SK-N-SH (cell line): Measurements from ENCODE around the gene ETV6. TPM values are rescaled to one million over a fixed set of nuclear protein-coding genes. Genes with fewer than 3 reads are reported as not detected.

ENCODE experiments used
- CTCF ChIA-PET: fragments of 300-600, 350-600 bp; formaldehyde crosslinking; extraction: SDS; loops from one replicate; lab custom pipeline; 2021; lab: Yijun Ruan, JAX
- POLR2A ChIA-PET: fragments of 350-600 bp; sonication (Branson Sonifier 250); formaldehyde crosslinking; extraction: SDS; loops from one replicate; lab custom pipeline; 2020; ENCODE audit warnings: antibody characterized with exemption, inconsistent platforms; lab: Yijun Ruan, JAX
- DNase-seq: peaks from one replicate; pipeline ENCODE4 v3.0.0; 2012
- H2AFZ ChIP-seq: fragments of 200-600 bp; sonication (generic); 2 replicates; pipeline ENCODE4 v1.8.1; 2016; ENCODE audit warnings: antibody characterized with exemption, mild to moderate bottlenecking, low read depth
- H3F3A ChIP-seq: fragments of 200-600 bp; sonication (generic); replicated peaks from 2 replicates; pipeline ENCODE3; 2016; ENCODE audit warnings: antibody characterized with exemption, mild to moderate bottlenecking; ENCODE audit not compliant: insufficient read depth
- H3K27ac ChIP-seq, 2 experiments: fragments of 200-500 bp in 1 of 2; fragments of 200-600 bp in 1 of 2; sonication (Bioruptor generic) in 1 of 2; sonication (generic), shearing (Covaris generic) in 1 of 2; 2 replicates each; pipeline versions ENCODE4 v1.5.1 to v1.6.1; 2014 to 2016; ENCODE audit warnings: low read depth in 2 of 2, inconsistent platforms in 1 of 2, low read length in 1 of 2, mild to moderate bottlenecking in 1 of 2, mixed read lengths in 1 of 2
- H3K27me3 ChIP-seq: fragments of 200-600 bp; sonication (generic), shearing (Covaris generic); 2 replicates; pipeline ENCODE4 v1.6.1; 2016; ENCODE audit warnings: mixed run types; ENCODE audit not compliant: insufficient read depth
- H3K36me3 ChIP-seq, 2 experiments: fragments of 200-500 bp in 1 of 2; fragments of 200-600 bp in 1 of 2; sonication (Bioruptor generic) in 1 of 2; sonication (generic) in 1 of 2; replicated peaks in 1 of 2; 2 replicates each; pipeline versions ENCODE3 to v1.5.1; 2014 to 2016; ENCODE audit warnings: low read length in 1 of 2, mild to moderate bottlenecking in 1 of 2; ENCODE audit not compliant: insufficient read depth in 2 of 2, control insufficient read depth in 1 of 2
- H3K4me1 ChIP-seq, 2 experiments: fragments of 200-500 bp in 1 of 2; fragments of 200-600 bp in 1 of 2; sonication (Bioruptor generic) in 1 of 2; sonication (generic), shearing (Covaris generic) in 1 of 2; 2 replicates each; pipeline versions ENCODE4 v1.5.1 to v1.6.1; 2014 to 2016; ENCODE audit warnings: low read depth in 1 of 2, low read length in 1 of 2, mixed run types in 1 of 2; ENCODE audit not compliant: insufficient read depth in 2 of 2, control insufficient read depth in 1 of 2
- H3K4me2 ChIP-seq: fragments of 200-600 bp; sonication (generic), shearing (Covaris generic); 2 replicates; pipeline ENCODE4 v1.6.1; 2017; ENCODE audit warnings: mixed run types
- H3K4me3 ChIP-seq, 2 experiments: fragments of 200-500 bp in 1 of 2; fragments of 200-600 bp in 1 of 2; sonication (Bioruptor generic) in 1 of 2; sonication (generic), shearing (Covaris generic) in 1 of 2; 2 replicates each; pipeline versions ENCODE4 v1.5.1 to v1.8.1; 2014 to 2016; ENCODE audit warnings: low read depth in 2 of 2, inconsistent platforms in 1 of 2, low read length in 1 of 2, mild to moderate bottlenecking in 1 of 2, mixed read lengths in 1 of 2, moderate library complexity in 1 of 2
- H3K79me2 ChIP-seq: fragments of 200-600 bp; sonication (generic); 2 replicates; pipeline ENCODE4 v1.8.1; 2017; ENCODE audit warnings: mild to moderate bottlenecking; ENCODE audit not compliant: insufficient read depth
- H3K9ac ChIP-seq: fragments of 200-600 bp; sonication (generic); 2 replicates; pipeline ENCODE4 v1.6.1; 2017; ENCODE audit warnings: mixed run types
- H3K9me2 ChIP-seq: fragments of 200-600 bp; sonication (generic); 2 replicates; pipeline ENCODE4 v1.6.1; 2017; ENCODE audit warnings: mixed run types
- H3K9me3 ChIP-seq: fragments of 200-600 bp; sonication (generic); 2 replicates; pipeline ENCODE4 v1.6.1; 2017; ENCODE audit warnings: mixed run types, mild to moderate bottlenecking, moderate library complexity
- H4K20me1 ChIP-seq: fragments of 200-600 bp; sonication (generic); 2 replicates; pipeline ENCODE4 v1.6.1; 2017; ENCODE audit warnings: mild to moderate bottlenecking, mixed run types; ENCODE audit not compliant: insufficient read depth
- CHD2 ChIP-seq: fragments of 150-350 bp; IDR thresholded peaks from 2 replicates; pipeline ENCODE4 v1.6.1; 2018; ENCODE audit warnings: low read length; ENCODE audit not compliant: partially characterized antibody
- FOSL2 ChIP-seq: IDR thresholded peaks from 2 replicates; pipeline ENCODE4 v1.4.0; 2012; ENCODE audit warnings: low read depth, mild to moderate bottlenecking, moderate library complexity, borderline replicate concordance
- FOXJ3 ChIP-seq: sonication (generic); formaldehyde crosslinking; IDR thresholded peaks from 2 replicates; pipeline ENCODE4 v1.5.1; 2020; ENCODE audit warnings: mild to moderate bottlenecking, missing genetic modification reagents
- GABPA ChIP-seq: IDR thresholded peaks from 2 replicates; pipeline ENCODE4 v1.4.0; 2012; ENCODE audit warnings: low read depth, mild to moderate bottlenecking
- GATA2 ChIP-seq: sonication (generic); formaldehyde crosslinking; IDR thresholded peaks from 2 replicates; pipeline ENCODE4 v1.5.0; 2020; ENCODE audit warnings: mild to moderate bottlenecking, missing genetic modification reagents
- IRF3 ChIP-seq: fragments of 150-350 bp; IDR thresholded peaks from 2 replicates; pipeline ENCODE4 v1.6.1; 2016; ENCODE audit warnings: mild to moderate bottlenecking, low read depth, low read length
- MAX ChIP-seq: IDR thresholded peaks from 2 replicates; pipeline ENCODE4 v1.4.0; 2012; ENCODE audit warnings: low read depth
- MXI1 ChIP-seq: IDR thresholded peaks from 2 replicates; pipeline ENCODE4 v1.6.1; 2012; ENCODE audit warnings: mild to moderate bottlenecking, low read depth, low read length, improper control_type of control experiment
- NRF1 ChIP-seq: IDR thresholded peaks from 2 replicates; pipeline ENCODE4 v1.6.1; 2012; ENCODE audit warnings: low read depth, mild to moderate bottlenecking, low read length
- POLR2AphosphoS5 ChIP-seq: IDR thresholded peaks from 2 replicates; pipeline ENCODE4 v1.6.1; 2012; ENCODE audit warnings: low read depth, low read length
- RAD21 ChIP-seq: IDR thresholded peaks from 2 replicates; pipeline ENCODE4 v1.6.1; 2012; ENCODE audit warnings: mild to moderate bottlenecking, low read length
- RCOR1 ChIP-seq: fragments of 150-350 bp; IDR thresholded peaks from 2 replicates; pipeline ENCODE4 v1.6.1; 2017; ENCODE audit warnings: antibody characterized with exemption, low read length
- RFX5 ChIP-seq: IDR thresholded peaks from 2 replicates; pipeline ENCODE4 v1.6.1; 2012; ENCODE audit warnings: mild to moderate bottlenecking, improper control_type of control experiment, low read length
- SIN3A ChIP-seq: IDR thresholded peaks from 2 replicates; pipeline ENCODE4 v1.6.1; 2012; ENCODE audit warnings: low read depth, mild to moderate bottlenecking, low read length, moderate library complexity, borderline replicate concordance
- TAF1 ChIP-seq: IDR thresholded peaks from 2 replicates; pipeline ENCODE4 v1.6.1; 2012; ENCODE audit warnings: low read depth, mild to moderate bottlenecking, low read length, moderate library complexity, borderline replicate concordance
- YY1 ChIP-seq: IDR thresholded peaks from 2 replicates; pipeline ENCODE4 v1.4.0; 2012; ENCODE audit warnings: low read depth, mild to moderate bottlenecking
- WGBS: methylation state at CpG from one replicate; pipeline ENCODE4 v1.1.6; 2017; ENCODE audit warnings: low lambda C conversion rate; 5-methylcytosine and 5-hydroxymethylcytosine counted together
- polyA plus RNA-seq, 3 experiments: library from polyadenylated mRNA; depleted of rRNA; stranded (reverse); fragments of >200 nt; gene quantifications; 2 replicates each; pipeline ENCODE4 v1.2.3, GENCODE V29; 2012
- TF ChIP-seq, protein P1 (sequence below): fragments of 200-600 bp; sonication (generic); IDR thresholded peaks from 2 replicates; pipeline ENCODE4 v1.6.1; 2017; ENCODE audit warnings: antibody characterized with exemption, mild to moderate bottlenecking, moderate library complexity
- TF ChIP-seq, protein P2 (sequence below): IDR thresholded peaks from 2 replicates; pipeline ENCODE4; 2012

The ETV6 gene
- polyA plus RNA-seq, 1 of the 3 experiments (the other 2 are of a cell fraction), result 4.0 TPM

GRCh38 chr12:11622876-11623281 lies 26.6 kb upstream of the ETV6 start:
- no peak overlapping the region for H3K4me2 ChIP-seq
- 87% methylated on average over 5 of the region's 5 CpGs for WGBS
- H2AFZ ChIP-seq, result no peak overlapping the region
- no peak overlapping the region for H3K4me3 ChIP-seq
- no peak overlapping the region for H3K27ac ChIP-seq
- H4K20me1 ChIP-seq, result no peaks in the 10 kb centered on the region
- H3K27me3 ChIP-seq, result no peaks in the 10 kb centered on the region
- H3K36me3 ChIP-seq, result no peaks in the 10 kb centered on the region
- H3K4me1 ChIP-seq, result no peaks in the 10 kb centered on the region; a peak in 1 of 4 replicates
- H3F3A ChIP-seq, result no peaks in the 10 kb centered on the region
- TF ChIP-seq, protein P1, sequence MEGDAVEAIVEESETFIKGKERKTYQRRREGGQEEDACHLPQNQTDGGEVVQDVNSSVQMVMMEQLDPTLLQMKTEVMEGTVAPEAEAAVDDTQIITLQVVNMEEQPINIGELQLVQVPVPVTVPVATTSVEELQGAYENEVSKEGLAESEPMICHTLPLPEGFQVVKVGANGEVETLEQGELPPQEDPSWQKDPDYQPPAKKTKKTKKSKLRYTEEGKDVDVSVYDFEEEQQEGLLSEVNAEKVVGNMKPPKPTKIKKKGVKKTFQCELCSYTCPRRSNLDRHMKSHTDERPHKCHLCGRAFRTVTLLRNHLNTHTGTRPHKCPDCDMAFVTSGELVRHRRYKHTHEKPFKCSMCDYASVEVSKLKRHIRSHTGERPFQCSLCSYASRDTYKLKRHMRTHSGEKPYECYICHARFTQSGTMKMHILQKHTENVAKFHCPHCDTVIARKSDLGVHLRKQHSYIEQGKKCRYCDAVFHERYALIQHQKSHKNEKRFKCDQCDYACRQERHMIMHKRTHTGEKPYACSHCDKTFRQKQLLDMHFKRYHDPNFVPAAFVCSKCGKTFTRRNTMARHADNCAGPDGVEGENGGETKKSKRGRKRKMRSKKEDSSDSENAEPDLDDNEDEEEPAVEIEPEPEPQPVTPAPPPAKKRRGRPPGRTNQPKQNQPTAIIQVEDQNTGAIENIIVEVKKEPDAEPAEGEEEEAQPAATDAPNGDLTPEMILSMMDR, result peak; percentile 25
- TF ChIP-seq NRF1 (no peak), IRF3 (no peak), FOSL2 (no peak), YY1 (no peak), FOXJ3 (CRISPR knock-in tag) (no peak), RAD21 (peak; percentile 31; the same call in 1 of the 2 replicates), RCOR1 (no peak), RFX5 (no peak), POLR2AphosphoS5 (no peak), MXI1 (no peak), SIN3A (no peak), MAX (no peak), TAF1 (no peak), CHD2 (no peak), GABPA (no peak), GATA2 (CRISPR knock-in tag) (no peak)
- TF ChIP-seq, protein P2, sequence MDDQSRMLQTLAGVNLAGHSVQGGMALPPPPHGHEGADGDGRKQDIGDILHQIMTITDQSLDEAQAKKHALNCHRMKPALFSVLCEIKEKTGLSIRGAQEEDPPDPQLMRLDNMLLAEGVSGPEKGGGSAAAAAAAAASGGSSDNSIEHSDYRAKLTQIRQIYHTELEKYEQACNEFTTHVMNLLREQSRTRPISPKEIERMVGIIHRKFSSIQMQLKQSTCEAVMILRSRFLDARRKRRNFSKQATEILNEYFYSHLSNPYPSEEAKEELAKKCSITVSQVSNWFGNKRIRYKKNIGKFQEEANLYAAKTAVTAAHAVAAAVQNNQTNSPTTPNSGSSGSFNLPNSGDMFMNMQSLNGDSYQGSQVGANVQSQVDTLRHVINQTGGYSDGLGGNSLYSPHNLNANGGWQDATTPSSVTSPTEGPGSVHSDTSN, result no peak
- TF ChIP-seq, all 33 proteins: peak for 2
- ChIA-PET POLR2A (no interaction called here), CTCF (interaction anchor here (0.6 to 1.8 kb wide), 10 partner anchors 8 to 705 kb away, joined by 3 to 12 read pairs (median 4); no protein-coding TSS in a partner anchor)
- no peak overlapping the region for H3K9ac ChIP-seq
- no peak for DNase-seq
- H3K79me2 ChIP-seq, result no peaks in the 10 kb centered on the region
- H3K9me3 ChIP-seq, result no peaks in the 10 kb centered on the region
- H3K9me2 ChIP-seq, result no peaks in the 10 kb centered on the region
